Choroid plexus epithelial cell (primary cell): Measurements from ENCODE around the gene UBE2Q2.

Experiments used
- DNase-seq: peaks from one replicate; pipeline ENCODE4 v3.0.0-alpha.2; 2010; ENCODE audit warnings: low read depth
- H3K4me3 ChIP-seq: 2 replicates; pipeline ENCODE4 v1.5.1; 2011; ENCODE audit warnings: low read depth, mild to moderate bottlenecking, control low read depth, low read length, moderate library complexity
- CTCF ChIP-seq: conservative IDR thresholded peaks from 2 replicates; pipeline ENCODE4 v1.5.1; 2011; ENCODE audit warnings: low read depth, mild to moderate bottlenecking, control low read depth, inconsistent platforms, low read length, moderate library complexity

The UBE2Q2 gene

DNA sequence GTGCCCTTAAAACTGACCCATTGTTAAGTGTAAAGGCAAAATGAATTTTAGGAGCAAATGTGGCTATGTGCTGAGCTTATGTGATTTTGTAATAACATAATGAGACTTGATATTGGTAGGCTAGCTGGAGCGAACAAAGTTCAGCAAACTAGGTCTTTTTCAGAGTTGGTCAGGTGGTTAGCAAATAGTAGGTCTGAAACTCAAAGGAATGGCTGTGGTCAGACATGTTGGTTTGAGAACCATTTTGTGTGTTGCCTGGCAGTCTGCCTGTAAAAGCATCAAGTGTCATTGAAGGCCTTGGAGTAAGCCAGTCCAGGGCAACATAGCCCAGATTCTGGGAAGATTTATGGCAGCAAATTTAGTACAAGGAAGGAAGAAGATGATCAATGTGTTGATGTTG, 76.8 kb downstream of the UBE2Q2 start:
- no peak for TF ChIP-seq CTCF
- peak; percentile 63 for DNase-seq
- H3K4me3 ChIP-seq = no peak overlapping the region

- peak; percentile 90 for DNase-seq
- peak; percentile 64 for TF ChIP-seq CTCF
- no peak overlapping the region for H3K4me3 ChIP-seq
Observed at GRCh38 chr15:75921732-75922703, 78.8 kb downstream of the UBE2Q2 start.

- no peak for DNase-seq
- no peak for TF ChIP-seq CTCF
- no peak overlapping the region for H3K4me3 ChIP-seq
Observed at GRCh38 chr15:75923756-75924155, 80.5 kb downstream of the UBE2Q2 start.

DNA sequence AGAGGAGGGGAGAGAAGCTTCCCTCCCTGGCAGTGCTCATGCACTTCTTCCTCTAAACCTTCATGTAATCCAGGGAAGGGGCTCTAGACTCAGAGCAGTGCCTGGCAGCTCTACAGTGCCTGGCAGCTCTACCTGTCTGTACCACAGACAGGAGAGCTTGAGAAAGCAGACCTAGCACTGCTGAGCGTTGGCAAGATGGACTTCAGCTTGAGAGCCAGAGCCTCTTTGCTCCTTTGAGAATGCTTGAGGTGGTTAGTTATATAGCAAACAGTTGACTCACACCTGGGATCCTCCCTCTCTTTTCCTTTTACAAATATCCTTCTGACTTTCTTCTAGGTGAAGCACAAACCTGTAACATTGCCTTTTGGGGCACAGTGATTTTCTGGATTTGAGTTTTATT, 81.3 kb downstream of the UBE2Q2 start:
- no peak for DNase-seq
- no peak for TF ChIP-seq CTCF
- H3K4me3 ChIP-seq = no peak overlapping the region

DNA sequence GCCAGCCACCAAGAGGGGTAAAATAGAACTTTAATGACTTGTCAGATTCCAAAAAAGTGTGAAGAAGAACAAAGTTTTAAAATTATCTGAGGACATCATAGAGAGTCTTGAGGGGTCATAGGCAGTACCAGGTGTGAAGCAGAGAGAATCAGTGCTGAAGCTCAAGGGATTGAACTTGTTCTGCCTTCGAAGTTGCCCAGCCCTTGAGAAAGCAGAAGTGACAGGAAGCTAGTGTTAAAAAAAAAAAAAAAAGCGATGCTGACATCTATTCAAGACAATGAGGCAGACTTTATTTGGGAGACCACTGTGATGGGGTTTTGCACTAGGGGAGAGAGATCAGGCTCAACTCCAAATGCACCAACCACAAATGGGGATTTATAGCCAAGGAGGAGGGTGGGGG, 82.2 kb downstream of the UBE2Q2 start:
- H3K4me3 ChIP-seq = no peak overlapping the region
- DNase-seq = no peak
- TF ChIP-seq CTCF = no peak

DNA sequence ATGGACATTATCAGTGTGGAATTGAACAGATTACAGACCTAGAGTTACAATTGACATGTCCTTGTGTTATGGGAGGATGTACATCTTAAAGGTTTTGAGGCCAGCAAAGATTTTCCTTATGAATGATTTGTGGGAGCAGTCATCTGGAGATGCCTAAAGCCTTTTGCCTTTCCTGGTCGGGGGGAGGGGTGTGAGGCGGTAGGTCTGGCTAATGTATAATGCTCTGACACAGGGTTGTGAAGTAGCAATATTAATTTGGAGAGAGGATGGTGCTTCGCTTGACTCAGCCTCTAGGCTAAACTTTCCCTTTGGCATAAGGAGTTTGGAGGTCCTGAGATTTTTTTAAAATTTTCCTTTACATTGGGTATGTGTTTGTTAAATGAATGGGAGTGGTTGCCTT, 83.7 kb downstream of the UBE2Q2 start:
- H3K4me3 ChIP-seq = no peak overlapping the region
- TF ChIP-seq CTCF = no peak
- DNase-seq = no peak

DNA sequence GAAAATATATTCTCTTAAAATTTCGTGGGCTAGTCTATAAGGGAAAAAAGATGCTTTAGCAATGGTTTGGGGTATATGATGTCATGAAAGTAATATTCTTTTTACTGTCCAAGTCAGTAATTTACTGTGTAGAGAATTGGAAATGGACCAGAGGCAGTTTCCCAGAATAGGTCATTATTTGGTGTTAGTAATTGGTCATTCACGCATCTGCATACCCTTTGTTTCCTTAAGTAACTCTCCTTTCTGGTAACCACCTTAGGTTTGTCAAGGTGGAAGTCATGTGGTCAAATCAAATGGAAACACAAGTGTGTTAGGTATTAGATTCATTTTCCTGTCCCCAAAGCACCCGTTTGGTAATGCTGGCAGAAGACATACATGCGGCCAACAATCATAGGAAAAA, 84.4 kb downstream of the UBE2Q2 start:
- H3K4me3 ChIP-seq = no peak overlapping the region
- no peak for DNase-seq
- TF ChIP-seq CTCF = no peak
